Measurements from ENCODE around the gene IRX2.
A peak's percentile ranks its signal among the peaks of the same experiment; 100 is the strongest.

Gene IRX2

GRCh38 chr5:2752059-2752820 lies 763 bp upstream of the IRX2 start:
- no peak for TF ChIP-seq CTCF (IDR thresholded peaks at IDR 0.05)
- no peaks in the 10 kb centered on the region for H3K27me3 ChIP-seq (ENCODE audit: control insufficient read depth, insufficient read depth, low read length)
- H3K9ac ChIP-seq: no peak overlapping the region

GRCh38 chr5:2750758-2751464 lies 566 bp downstream of the IRX2 start:
- Histone ChIP-seq H3K27ac (no peak overlapping the region), H3K4me1 (no peaks in the 10 kb centered on the region), H3K4me2 (ENCODE audit: low read length) (peak overlapping the region; percentile 69), H3K36me3 (ENCODE audit: control insufficient read depth, insufficient read depth, low read length) (no peaks in the 10 kb centered on the region), H3K9me3 (ENCODE audit: control insufficient read depth, low read length) (no peaks in the 10 kb centered on the region), H3K9ac (no peak overlapping the region), H3K79me2 (no peaks in the 10 kb centered on the region), H2AFZ (no peak overlapping the region), H3K4me3 (ENCODE audit: low read depth, low read length) (peak overlapping the region; percentile 49), H3K27me3 (ENCODE audit: control insufficient read depth, insufficient read depth, low read length) (no peaks in the 10 kb centered on the region)
- no peak for TF ChIP-seq CTCF (IDR thresholded peaks at IDR 0.05)

More at GRCh38 chr5:2752059-2752820, 763 bp upstream of the IRX2 start:
- Histone ChIP-seq H3K27ac (peak overlapping the region; percentile 24), H3K4me2 (ENCODE audit: low read length) (peak overlapping the region; percentile 93), H3K79me2 (no peaks in the 10 kb centered on the region), H2AFZ (peak overlapping the region; percentile 90), H3K4me3 (ENCODE audit: low read depth, low read length) (peak overlapping the region; percentile 72), H3K36me3 (ENCODE audit: control insufficient read depth, insufficient read depth, low read length) (no peaks in the 10 kb centered on the region), H3K9me3 (ENCODE audit: control insufficient read depth, low read length) (no peaks in the 10 kb centered on the region), H3K4me1 (no peaks in the 10 kb centered on the region)

- peak overlapping the region; percentile 49 for H3K4me3 ChIP-seq (ENCODE audit: low read depth, low read length)
- no peak overlapping the region for H2AFZ ChIP-seq
- no peaks in the 10 kb centered on the region for H3K4me1 ChIP-seq
- H3K9ac ChIP-seq: no peak overlapping the region
- H3K4me2 ChIP-seq (ENCODE audit: low read length): peak overlapping the region; percentile 69
- no peak for TF ChIP-seq CTCF (IDR thresholded peaks at IDR 0.05)
- H3K36me3 ChIP-seq (ENCODE audit: control insufficient read depth, insufficient read depth, low read length): no peaks in the 10 kb centered on the region
- no peaks in the 10 kb centered on the region for H3K27me3 ChIP-seq (ENCODE audit: control insufficient read depth, insufficient read depth, low read length)
- H3K9me3 ChIP-seq (ENCODE audit: control insufficient read depth, low read length): no peaks in the 10 kb centered on the region
- no peaks in the 10 kb centered on the region for H3K79me2 ChIP-seq
- no peak overlapping the region for H3K27ac ChIP-seq
These were observed 1.3 kb downstream of the IRX2 start for GRCh38 chr5:2750026-2750757.

- Histone ChIP-seq H3K27me3 (ENCODE audit: control insufficient read depth, insufficient read depth, low read length) (no peaks in the 10 kb centered on the region), H3K9me3 (ENCODE audit: control insufficient read depth, low read length) (no peaks in the 10 kb centered on the region), H3K79me2 (no peaks in the 10 kb centered on the region), H2AFZ (no peak overlapping the region), H3K4me2 (ENCODE audit: low read length) (no peak overlapping the region), H3K4me3 (ENCODE audit: low read depth, low read length) (no peak overlapping the region), H3K27ac (no peak overlapping the region), H3K4me1 (no peaks in the 10 kb centered on the region), H3K9ac (no peak overlapping the region), H3K36me3 (ENCODE audit: control insufficient read depth, insufficient read depth, low read length) (no peaks in the 10 kb centered on the region)
- no peak for TF ChIP-seq CTCF (IDR thresholded peaks at IDR 0.05)
These were observed 1.9 kb downstream of the IRX2 start for GRCh38 chr5:2749514-2750025.

Data from parathyroid adenoma (tissue), 2 donors.